Measurements from ENCODE around the gene B9D1. TPM values are rescaled to one million over a fixed set of nuclear protein-coding genes. Genes with fewer than 3 reads are reported as not detected.

B9D1 gene
- total RNA-seq, 3 donors from 2014 or later (not counting 1 experiment from before 2014, with no cell fraction given): 3.1 to 7.5 (median 3.7) TPM

- Mint-ChIP-seq H3K27ac (peak overlapping the region in 1 of 2 donors; percentile 53), H3K4me1 (peaks cover 5 to 6% of the 10 kb centered on the region in 2 donors), H3K36me3 (no peaks in the 10 kb centered on the region), H3K9me3 (no peaks in the 10 kb centered on the region), H3K4me3 (no peak overlapping the region), H3K27me3 (ENCODE audit: low read depth in 2 of 2) (peaks cover 0 to 4% of the 10 kb centered on the region in 2 donors)
- WGBS (ENCODE audit: insufficient coverage): 76% methylated on average over 2 of the region's 2 CpGs
- Histone ChIP-seq H3K27me3 (ENCODE audit: control insufficient read depth, insufficient read depth, low read length) (no peaks in the 10 kb centered on the region), H3K4me3 (ENCODE audit: low read length) (no peak overlapping the region), H3K4me1 (ENCODE audit: control insufficient read depth, insufficient read depth, low read length) (no peaks in the 10 kb centered on the region), H3K36me3 (ENCODE audit: control insufficient read depth, insufficient read depth, low read length) (no peaks in the 10 kb centered on the region), H3K27ac (ENCODE audit: low read length) (no peak overlapping the region), H3K9me3 (ENCODE audit: control insufficient read depth, insufficient read depth, low read length) (no peaks in the 10 kb centered on the region)
- TF ChIP-seq CTCF (IDR thresholded peaks at IDR 0.05): no peak
- ATAC-seq (no peak), DNase-seq (no peak)
- intact Hi-C loops (cut with micrococcal nuclease): no loop called here
Measured at GRCh38 chr17:19398301-19399181, 36.0 kb upstream of the B9D1 start.

- H3K36me3 Mint-ChIP-seq: no peaks in the 10 kb centered on the region
- no peak overlapping the region for H3K27ac Mint-ChIP-seq
- DNase-seq (no peak), ATAC-seq (no peak)
- H3K27me3 Mint-ChIP-seq (ENCODE audit: low read depth in 2 of 2): peaks cover 0 to 4% of the 10 kb centered on the region in 2 donors
- H3K9me3 Mint-ChIP-seq: no peaks in the 10 kb centered on the region
- TF ChIP-seq CTCF (IDR thresholded peaks at IDR 0.05): no peak
- H3K27me3 ChIP-seq (ENCODE audit: control insufficient read depth, insufficient read depth, low read length): no peaks in the 10 kb centered on the region
- H3K4me1 Mint-ChIP-seq: peaks cover 5 to 6% of the 10 kb centered on the region in 2 donors
- intact Hi-C loops (cut with micrococcal nuclease): no loop called here
- WGBS (ENCODE audit: insufficient coverage): 82% methylated on average over 6 of the region's 6 CpGs
- H3K4me1 ChIP-seq (ENCODE audit: control insufficient read depth, insufficient read depth, low read length): no peaks in the 10 kb centered on the region
- H3K36me3 ChIP-seq (ENCODE audit: control insufficient read depth, insufficient read depth, low read length): no peaks in the 10 kb centered on the region
- H3K9me3 ChIP-seq (ENCODE audit: control insufficient read depth, insufficient read depth, low read length): no peaks in the 10 kb centered on the region
- no peak overlapping the region for H3K4me3 Mint-ChIP-seq
- H3K4me3 ChIP-seq (ENCODE audit: low read length): no peak overlapping the region
- no peak overlapping the region for H3K27ac ChIP-seq (ENCODE audit: low read length)
Measured at GRCh38 chr17:19397556-19398041, 35.1 kb upstream of the B9D1 start.

- WGBS (ENCODE audit: insufficient coverage): 91% methylated on average over 7 of the region's 7 CpGs
- intact Hi-C loops (cut with micrococcal nuclease): no loop called here
- no peak for TF ChIP-seq CTCF (IDR thresholded peaks at IDR 0.05)
Measured at GRCh38 chr17:19392303-19392702, 29.8 kb upstream of the B9D1 start.

More at GRCh38 chr17:19392303-19392702, 29.8 kb upstream of the B9D1 start:
- Histone ChIP-seq H3K9me3 (ENCODE audit: control insufficient read depth, insufficient read depth, low read length) (no peaks in the 10 kb centered on the region), H3K4me1 (ENCODE audit: control insufficient read depth, insufficient read depth, low read length) (peaks cover 2% of the 10 kb centered on the region), H3K4me3 (ENCODE audit: low read length) (no peak overlapping the region), H3K27me3 (ENCODE audit: control insufficient read depth, insufficient read depth, low read length) (peaks cover 3% of the 10 kb centered on the region), H3K27ac (ENCODE audit: low read length) (no peak overlapping the region), H3K36me3 (ENCODE audit: control insufficient read depth, insufficient read depth, low read length) (no peaks in the 10 kb centered on the region)
- H3K36me3 Mint-ChIP-seq: no peaks in the 10 kb centered on the region
- no peak overlapping the region for H3K4me3 Mint-ChIP-seq
- H3K9me3 Mint-ChIP-seq: no peaks in the 10 kb centered on the region
- ATAC-seq: no peak
- peaks cover 0 to 7% of the 10 kb centered on the region in 2 donors for H3K27me3 Mint-ChIP-seq (ENCODE audit: low read depth in 2 of 2)
- no peak overlapping the region for H3K27ac Mint-ChIP-seq
- DNase-seq: no peak
- peaks cover 0 to 9% of the 10 kb centered on the region in 2 donors for H3K4me1 Mint-ChIP-seq

All from natural killer cell (primary cell).